GM13976 (cell line): Measurements from ENCODE around the gene NUDCD2.

Source experiments
- DNase-seq: peaks from one replicate; pipeline ENCODE4 v3.0.0; 2012; ENCODE audit warnings: low spot score
- in situ Hi-C: fragments of 300-500 bp; cut with MboI; formaldehyde crosslinking; loops from one replicate; pipeline ENCODE4 v1.12.0; 2022; ENCODE audit warnings: low sequenced_read_pairs, mixed read lengths, inconsistent platforms; ENCODE audit not compliant: unreplicated experiment
- TF ChIP-seq, protein P1 (sequence below): IDR thresholded peaks from 2 replicates; pipeline ENCODE4 v1.5.1; 2012; ENCODE audit warnings: borderline replicate concordance, mild to moderate bottlenecking; ENCODE audit not compliant: insufficient read depth; ENCODE audit errors: extremely low read depth, missing control alignments, control extremely low read depth

Gene NUDCD2

DNA sequence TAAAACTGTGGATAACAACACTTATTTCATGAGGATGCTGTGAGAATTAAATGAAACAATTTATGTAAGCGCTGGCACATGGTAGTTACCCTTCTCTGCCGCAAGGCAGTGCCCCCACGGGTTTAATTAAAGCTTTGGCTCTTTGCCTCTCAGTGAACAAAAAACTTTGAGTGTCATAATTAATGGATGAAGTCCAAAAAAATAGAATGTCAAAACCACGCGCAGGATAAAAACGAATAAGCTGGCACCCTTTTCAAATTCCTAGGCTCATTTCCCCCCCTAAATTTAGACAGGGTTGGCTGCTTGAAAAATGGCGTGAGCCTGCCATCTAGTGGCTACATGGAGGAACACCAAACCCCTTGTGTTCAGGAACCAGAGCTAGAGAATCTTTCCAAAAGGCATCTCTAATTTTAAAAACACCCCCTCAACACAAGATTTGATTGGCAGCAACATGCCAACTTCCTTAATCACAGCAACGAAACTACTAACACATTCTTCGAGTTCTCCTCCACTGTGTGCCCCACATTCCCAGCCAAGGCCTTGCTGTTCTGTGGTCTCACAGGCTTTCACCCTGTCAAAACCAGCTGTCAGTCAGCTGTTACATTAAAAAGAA lies 51.5 kb downstream of the NUDCD2 start:
- TF ChIP-seq, protein P1, sequence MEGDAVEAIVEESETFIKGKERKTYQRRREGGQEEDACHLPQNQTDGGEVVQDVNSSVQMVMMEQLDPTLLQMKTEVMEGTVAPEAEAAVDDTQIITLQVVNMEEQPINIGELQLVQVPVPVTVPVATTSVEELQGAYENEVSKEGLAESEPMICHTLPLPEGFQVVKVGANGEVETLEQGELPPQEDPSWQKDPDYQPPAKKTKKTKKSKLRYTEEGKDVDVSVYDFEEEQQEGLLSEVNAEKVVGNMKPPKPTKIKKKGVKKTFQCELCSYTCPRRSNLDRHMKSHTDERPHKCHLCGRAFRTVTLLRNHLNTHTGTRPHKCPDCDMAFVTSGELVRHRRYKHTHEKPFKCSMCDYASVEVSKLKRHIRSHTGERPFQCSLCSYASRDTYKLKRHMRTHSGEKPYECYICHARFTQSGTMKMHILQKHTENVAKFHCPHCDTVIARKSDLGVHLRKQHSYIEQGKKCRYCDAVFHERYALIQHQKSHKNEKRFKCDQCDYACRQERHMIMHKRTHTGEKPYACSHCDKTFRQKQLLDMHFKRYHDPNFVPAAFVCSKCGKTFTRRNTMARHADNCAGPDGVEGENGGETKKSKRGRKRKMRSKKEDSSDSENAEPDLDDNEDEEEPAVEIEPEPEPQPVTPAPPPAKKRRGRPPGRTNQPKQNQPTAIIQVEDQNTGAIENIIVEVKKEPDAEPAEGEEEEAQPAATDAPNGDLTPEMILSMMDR: peak; percentile 74
- in situ Hi-C loops: loop anchor here (25.0 kb wide), 1 partner anchor 321 kb away; no protein-coding TSS in a partner anchor
- peak; percentile 58 for DNase-seq

DNA sequence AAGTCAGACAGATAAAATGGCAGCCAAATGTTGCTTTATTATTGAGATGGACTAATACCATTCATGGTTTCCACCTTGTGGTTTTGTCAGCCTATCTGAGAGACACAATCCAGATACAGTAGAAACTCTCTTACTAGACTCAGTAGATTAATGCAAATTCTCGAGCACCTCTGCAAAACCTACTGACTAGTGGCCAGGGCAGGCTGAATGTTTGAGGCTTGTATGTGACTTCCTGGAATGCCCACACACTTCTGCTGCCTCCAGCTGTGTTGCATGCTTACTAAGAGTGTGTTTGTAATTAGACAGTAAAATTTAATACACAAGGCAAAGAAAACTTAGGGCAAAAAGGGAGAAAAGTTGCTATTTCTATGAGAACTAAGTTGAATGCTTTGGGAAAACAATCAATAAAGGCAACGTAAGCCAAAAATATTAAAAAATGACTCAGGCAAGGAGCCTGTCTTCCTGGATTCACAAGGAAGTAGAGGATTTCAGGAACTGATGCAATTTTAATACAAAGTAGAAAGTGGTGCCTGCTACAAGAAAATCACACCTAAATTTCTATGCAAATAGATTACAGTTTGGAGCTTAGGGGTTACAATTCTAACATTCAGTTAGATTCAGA lies 52.8 kb downstream of the NUDCD2 start:
- TF ChIP-seq, protein P1: no peak
- DNase-seq: no peak
- in situ Hi-C loops: loop anchor here (25.0 kb wide), 1 partner anchor 320 kb away; no protein-coding TSS in a partner anchor

DNA sequence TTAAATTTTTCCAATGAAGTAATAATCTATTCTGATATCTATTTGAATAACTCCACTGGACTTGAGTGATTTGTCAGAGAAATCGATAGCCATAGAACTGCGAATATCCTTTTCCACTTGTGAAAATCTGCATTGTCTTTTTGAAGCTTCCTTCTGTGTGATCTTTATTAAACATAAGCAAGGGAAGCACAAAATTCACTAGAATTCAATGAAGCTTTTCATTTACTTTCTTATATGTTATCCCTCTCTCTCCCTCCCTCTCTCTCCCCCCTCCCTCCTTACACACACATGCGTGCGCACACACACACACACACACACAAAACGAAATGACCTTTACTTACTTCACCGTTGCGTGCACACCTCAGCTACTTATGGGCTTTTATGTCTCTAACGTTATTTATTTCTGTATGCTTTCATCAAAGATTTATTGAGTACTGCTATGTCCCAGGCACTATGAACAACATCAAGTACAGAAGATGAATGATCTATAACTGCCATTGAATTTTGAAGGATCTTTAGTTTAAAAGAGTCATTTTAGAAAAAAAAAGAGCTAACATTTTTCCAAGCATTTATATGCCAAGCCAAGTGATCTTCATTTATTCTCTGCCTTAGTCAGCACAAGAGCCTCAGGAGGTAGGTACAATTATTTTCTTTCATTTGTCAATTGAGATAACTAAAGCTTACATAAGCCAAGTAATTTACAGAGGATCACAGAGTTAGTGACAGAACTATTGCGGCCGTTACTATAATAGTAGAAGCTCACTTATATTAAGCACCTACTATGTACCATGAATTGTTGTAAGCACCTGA lies 55.3 kb downstream of the NUDCD2 start:
- TF ChIP-seq, protein P1: no peak
- in situ Hi-C loops: loop anchor here (25.0 kb wide), 1 partner anchor 317 kb away; no protein-coding TSS in a partner anchor
- no peak for DNase-seq

DNA sequence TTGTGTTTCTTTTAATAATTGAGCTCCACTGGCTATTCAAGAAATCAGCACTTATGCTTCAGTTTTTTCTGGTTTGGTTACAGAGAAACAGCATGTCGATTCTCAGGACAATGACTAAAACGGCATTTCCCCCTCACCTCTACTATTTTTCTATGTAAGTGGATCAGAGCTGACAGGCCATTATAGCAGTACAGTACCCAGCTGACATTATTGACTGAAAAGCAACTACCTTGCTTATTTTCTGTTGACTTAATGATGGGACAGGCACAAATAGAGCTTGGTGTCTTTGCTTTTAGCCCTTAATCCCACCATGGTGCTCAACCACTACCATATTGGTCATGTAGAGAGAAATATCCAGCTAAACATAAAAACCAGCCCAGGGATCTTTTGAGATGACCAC lies 57.9 kb downstream of the NUDCD2 start:
- in situ Hi-C loops: loop anchor here (25.0 kb wide), 1 partner anchor 315 kb away; no protein-coding TSS in a partner anchor
- DNase-seq: no peak
- TF ChIP-seq, protein P1: no peak

DNA sequence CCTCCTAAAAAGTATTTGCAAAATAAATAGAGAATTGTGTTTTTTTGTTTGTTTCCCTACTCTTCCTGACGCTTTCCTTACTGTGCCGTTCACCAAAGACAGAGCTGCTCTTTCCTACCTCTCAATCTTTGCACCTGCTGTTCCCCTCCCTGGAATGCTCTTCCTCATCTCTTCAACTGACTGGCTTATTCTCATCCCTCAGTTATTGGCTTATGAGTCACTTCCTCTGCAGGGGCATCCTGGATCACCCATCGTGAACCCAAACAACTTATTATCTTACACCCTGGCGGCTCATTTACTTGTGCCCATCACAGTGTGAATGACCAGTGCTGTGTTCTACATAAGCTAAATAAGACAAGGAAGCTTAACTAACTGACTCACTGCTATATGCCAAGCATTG lies 58.6 kb downstream of the NUDCD2 start:
- DNase-seq: no peak
- TF ChIP-seq, protein P1: no peak
- in situ Hi-C loops: loop anchor here (25.0 kb wide), 1 partner anchor 314 kb away; no protein-coding TSS in a partner anchor

DNA sequence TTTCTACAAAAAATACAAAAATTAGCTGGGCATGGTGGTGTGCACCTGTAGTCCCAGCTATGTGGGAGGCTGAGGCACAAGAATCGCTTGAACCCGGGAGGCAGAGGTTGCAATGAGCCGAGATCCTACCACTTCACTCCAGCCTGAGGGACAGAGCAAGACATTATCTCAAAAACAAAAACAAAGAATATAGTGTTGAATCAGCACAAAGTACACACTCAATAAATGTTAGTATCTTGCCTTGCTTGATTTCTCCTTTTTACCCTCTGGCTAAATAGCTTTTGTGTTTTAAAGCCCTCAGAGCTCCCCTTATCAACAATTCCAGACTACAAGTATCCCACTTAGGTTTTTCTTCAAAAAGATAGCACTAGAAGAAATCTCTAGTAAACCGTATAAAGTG lies 60.0 kb downstream of the NUDCD2 start:
- DNase-seq: no peak
- in situ Hi-C loops: loop anchor here (25.0 kb wide), 1 partner anchor 313 kb away; no protein-coding TSS in a partner anchor
- TF ChIP-seq, protein P1: no peak
